Sciatic nerve (tissue), 2 donors: ENCODE data around the gene TBX10. TPM values are rescaled to one million over a fixed set of nuclear protein-coding genes. Genes with fewer than 3 reads are reported as not detected.
"Not testable (repeated sequence)": the region's sequence is repeated elsewhere in the genome, so short reads cannot be mapped to it uniquely, and the experiment has no call there.

Experiments
- ATAC-seq: fragments of 200-7000 bp; cut with Tn5 transposase; one replicate; pipeline ENCODE4 v1.9.1; 2020; ENCODE audit warnings: mild to moderate bottlenecking, moderate library complexity
- DNase-seq: peaks from one replicate; pipeline ENCODE4 v3.0.0-alpha.2; 2020; ENCODE audit warnings: low spot score
- intact Hi-C: fragments of 100-400 bp; cut with DNase I; formaldehyde crosslinking; loops from one replicate; pipeline ENCODE4 v1.14.2; 2022
- total RNA-seq: library from RNA; stranded (reverse); fragmentation: NEBNext Ultra II Directional; extraction: Animal tissue kit (Norgen Biotek cat#: 25700); gene quantifications from one replicate; pipeline ENCODE4 v1.2.1, GENCODE V29; 2021
- donor health status: DM: no; HTN: no; CAD: no.
- donor health status: DM: no; HTN: no; CAD: no.

TBX10 gene
- total RNA-seq, 1 donor from 2014 or later = not detected

GRCh38 chr11:67648796-67649613 is 9.4 kb upstream of the TBX10 start:
- intact Hi-C loops = no loop called here
- peak; percentile 7 for ATAC-seq
- peak; percentile 63 for DNase-seq

DNA sequence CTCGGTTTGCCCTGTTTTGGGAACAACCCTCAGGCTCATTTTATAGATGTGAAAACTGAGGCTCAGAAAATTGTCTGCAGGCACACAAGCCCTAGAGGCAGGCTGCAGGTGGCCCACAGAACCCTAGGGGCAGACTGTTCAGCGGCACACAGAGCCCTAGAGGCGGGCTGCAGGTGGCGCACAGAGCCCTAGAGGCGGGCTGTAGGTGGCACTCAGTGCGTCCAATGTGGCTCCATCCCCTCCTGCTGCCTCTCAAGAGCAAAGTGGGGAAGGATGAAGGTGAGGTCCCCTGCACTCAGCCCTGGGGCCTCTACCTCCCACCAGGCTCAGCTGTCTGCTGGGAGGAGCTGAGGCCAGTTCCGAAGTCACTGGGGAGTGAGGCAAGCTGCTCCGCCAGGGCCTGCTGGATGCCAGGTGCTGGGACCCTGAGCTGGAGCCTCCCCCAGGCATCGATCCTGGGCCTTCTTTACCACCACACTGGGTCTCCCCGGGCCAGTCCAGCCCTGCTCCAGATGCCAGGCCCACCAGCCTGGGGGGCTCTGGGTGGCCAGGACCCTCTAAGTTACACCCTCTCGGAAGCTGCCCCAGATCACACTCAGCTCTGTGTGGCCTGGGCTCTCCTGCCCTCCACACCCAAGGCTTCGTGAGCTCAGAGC is 8.7 kb upstream of the TBX10 start:
- no peak for DNase-seq
- ATAC-seq = no peak
- intact Hi-C loops = no loop called here

DNA sequence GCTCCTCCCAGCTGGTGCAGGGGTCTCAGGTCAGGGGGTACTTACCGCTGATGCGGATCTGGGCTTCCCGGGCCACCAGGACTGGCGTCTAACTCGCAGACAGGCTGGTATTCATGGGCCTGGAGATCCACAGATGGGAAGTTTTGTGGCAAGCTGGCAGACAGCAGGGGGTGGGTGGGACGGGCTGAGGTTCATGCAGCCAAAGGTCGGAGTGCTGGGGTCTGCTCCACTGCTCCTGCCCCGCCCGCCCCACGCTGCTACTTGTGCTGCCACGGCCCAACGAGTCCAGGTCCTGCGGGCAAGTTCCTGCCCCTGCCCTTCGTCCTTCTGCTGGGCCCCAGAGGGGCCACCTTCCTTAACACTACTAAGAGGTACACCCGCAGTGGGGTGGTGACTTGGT is 7.9 kb upstream of the TBX10 start:
- intact Hi-C loops = no loop called here
- no peak for DNase-seq

DNA sequence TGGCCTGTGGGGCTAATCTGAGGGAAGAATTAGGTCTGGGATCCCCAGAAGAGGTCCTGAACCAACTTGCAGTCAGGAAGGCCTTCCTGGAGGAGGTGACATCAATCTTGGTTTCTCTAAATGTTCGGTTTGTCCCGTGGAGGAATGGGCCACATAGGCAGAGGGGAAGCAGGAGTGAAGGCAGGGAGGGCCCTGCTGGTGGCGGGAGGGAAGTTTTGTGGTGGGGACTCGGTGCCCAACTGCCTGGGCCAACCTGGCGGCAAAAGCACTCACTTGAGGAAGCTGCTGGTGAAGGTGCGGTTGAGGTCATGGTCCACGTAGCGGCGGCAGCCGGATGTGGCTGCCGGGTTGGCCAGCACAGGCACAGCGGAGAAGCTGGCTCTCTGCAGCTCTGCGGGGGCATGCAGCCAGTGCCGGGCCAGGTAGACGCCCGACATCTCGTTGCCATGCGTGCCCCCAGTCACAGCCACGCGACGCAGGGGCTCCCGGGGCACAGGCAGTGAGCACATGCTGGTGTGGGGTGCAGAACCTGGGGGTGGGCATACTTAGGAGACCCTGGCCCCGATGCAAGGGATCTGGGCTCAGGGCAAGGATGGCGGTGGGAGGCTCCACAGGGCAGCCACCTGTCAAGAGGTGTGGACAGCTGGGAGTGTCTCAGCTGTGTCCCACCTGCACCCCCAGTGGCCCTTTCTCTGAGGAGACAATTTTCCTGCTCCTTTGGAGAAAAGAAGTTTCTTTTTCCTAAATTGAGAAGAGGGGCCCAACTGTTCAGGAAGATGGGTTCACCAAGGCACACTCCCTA is 7.2 kb upstream of the TBX10 start:
- intact Hi-C loops = no loop called here
- ATAC-seq (no peak), DNase-seq (no peak)

More for the DNA sequence above, 7.9 kb upstream of the TBX10 start:
- ATAC-seq = no peak

DNA sequence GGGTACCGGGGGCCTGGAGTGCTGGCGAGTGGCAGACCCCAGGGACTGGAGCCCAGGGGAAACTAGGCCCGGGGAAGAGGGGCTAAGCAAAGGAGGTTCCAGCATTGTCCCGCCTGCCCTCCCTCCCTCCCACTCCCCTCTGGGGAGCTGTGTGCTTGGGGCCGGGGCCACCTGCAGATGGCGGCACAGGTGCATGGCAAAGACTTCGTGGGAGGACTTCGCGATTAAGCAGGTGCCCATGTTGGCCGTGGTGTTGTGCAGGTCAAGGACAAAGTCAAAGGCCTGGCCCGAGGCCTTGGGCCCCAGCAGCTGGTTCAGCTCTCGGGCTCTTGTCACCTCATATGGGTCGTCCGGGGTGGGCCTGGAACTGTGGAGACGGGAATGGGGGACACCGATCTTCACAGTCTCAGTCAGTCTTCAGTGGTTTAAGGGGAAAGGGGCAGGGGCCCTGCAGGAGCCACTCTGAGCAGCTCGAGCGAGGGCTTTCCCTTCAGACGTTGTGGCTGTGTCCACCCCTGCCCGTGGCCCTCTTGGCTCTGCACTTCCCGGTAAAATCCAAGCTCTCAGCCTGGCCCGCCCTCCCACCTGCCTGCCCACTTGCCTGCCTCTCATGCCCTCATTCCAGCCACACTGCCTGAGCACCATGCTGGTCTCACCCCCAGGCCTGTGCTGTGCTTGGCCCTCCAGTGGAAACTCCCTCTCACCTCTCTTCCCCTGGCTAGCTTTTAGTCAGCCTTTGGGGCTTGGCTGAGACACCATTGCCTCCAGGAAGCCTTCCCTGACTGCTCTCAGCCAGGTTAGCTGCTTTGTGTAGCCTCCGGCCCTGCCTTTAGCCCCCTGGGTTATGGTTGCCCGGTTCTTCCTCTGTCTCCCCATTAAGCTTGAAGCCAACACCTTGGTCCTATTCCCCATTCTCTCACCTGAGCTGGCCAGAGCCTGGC is 6.2 kb upstream of the TBX10 start:
- no peak for ATAC-seq
- intact Hi-C loops = no loop called here
- DNase-seq = no peak

DNA sequence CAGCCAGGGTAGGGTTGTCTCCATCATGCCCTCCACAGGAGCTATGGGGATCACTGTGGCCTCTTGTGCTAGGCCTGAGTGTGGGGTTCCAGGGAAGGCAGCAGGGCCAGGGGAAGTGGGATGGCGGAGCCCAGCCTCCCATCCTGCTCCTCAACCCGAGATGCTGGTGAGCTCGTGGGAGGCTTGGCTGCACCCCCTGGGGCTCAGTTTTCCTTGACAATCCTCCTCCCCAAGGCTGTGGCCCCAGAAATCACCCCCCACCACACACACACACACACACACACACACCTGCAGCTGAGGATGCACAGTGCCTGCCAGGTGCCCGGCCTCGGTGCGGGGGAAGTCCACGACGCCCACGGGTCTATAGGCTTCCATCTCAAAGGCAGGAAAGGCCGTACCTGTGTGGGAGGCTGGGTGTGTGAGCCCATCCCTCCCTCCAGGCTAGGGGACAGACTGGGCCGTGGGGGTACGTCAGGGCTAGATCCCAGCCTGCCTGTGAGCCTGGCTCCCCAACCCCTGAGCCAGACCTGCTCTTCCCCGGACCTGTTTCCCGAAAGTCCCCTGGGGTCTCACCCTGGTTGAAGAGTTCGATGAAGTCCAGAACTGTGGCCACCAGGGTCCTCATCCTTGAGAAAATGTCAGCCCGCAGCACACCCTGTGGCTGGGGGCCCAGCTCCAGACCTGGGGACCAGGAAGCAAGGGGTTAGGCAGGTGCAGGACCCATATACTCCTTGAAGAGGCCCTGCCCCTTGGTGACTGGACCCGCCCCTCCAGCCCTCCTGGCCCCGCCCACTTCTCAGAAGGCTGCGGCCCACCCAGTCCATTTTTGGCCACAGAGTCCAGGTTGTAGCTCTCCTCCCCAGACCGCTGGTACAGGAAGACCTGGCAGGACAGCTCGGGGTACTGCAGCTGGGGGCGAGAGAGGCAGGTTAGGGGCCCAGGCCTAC is 5.2 kb upstream of the TBX10 start:
- intact Hi-C loops = no loop called here
- DNase-seq (peak; percentile 53), ATAC-seq (no peak)

- no peak for DNase-seq
- no peak for ATAC-seq
- intact Hi-C loops = no loop called here
Observed at GRCh38 chr11:67644042-67644441, 4.5 kb upstream of the TBX10 start.

GRCh38 chr11:67642173-67643120 is 2.9 kb upstream of the TBX10 start:
- ATAC-seq (no peak), DNase-seq (no peak)
- intact Hi-C loops = no loop called here

DNA sequence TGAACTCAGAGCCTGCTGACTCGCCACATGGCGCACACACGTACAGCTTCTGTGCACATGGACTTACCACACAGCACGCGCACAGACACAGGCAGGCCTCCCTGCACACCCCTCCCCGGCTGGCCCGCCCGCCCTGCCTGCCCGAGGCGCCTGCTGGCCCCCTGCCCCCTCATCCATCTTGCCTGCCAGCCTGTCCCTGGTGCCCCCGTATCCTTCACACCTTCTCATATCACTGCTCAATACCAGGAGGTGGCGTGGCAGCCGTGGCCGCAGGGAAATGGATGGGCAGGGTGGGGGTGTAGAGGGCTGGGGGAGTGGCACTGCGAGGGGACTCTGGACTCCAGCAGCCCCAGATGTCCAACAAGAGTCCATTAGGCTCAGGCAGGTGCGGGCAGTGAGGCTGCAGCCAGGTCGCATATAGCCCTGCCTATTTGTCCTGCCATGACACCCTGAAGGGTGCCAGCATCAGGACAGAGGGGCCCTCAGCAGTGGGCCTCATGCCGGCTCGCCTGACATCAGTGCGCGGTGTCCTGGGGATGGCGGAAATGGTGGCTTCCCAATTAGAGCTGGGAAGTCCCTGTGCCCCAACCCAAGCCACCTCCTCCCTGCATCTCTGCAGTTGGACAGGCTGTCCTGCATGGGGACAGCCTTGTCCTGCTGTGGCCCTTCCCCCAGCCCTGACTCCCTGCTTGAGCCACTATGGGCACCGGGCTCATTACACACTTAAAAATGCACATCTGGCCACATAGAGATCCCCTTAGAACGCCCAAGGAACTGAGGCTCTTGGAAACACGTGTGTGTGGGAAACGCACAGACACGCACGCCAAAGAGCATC is 2.0 kb upstream of the TBX10 start:
- ATAC-seq (no peak), DNase-seq (no peak)
- intact Hi-C loops = no loop called here

GRCh38 chr11:67640758-67641337 is 1.3 kb upstream of the TBX10 start:
- intact Hi-C loops = no loop called here
- ATAC-seq (no peak), DNase-seq (no peak)

- ATAC-seq = peak; percentile 80
- DNase-seq = peak; percentile 79
- intact Hi-C loops = no loop called here
Observed at GRCh38 chr11:67640021-67640757, 626 bp upstream of the TBX10 start.

DNA sequence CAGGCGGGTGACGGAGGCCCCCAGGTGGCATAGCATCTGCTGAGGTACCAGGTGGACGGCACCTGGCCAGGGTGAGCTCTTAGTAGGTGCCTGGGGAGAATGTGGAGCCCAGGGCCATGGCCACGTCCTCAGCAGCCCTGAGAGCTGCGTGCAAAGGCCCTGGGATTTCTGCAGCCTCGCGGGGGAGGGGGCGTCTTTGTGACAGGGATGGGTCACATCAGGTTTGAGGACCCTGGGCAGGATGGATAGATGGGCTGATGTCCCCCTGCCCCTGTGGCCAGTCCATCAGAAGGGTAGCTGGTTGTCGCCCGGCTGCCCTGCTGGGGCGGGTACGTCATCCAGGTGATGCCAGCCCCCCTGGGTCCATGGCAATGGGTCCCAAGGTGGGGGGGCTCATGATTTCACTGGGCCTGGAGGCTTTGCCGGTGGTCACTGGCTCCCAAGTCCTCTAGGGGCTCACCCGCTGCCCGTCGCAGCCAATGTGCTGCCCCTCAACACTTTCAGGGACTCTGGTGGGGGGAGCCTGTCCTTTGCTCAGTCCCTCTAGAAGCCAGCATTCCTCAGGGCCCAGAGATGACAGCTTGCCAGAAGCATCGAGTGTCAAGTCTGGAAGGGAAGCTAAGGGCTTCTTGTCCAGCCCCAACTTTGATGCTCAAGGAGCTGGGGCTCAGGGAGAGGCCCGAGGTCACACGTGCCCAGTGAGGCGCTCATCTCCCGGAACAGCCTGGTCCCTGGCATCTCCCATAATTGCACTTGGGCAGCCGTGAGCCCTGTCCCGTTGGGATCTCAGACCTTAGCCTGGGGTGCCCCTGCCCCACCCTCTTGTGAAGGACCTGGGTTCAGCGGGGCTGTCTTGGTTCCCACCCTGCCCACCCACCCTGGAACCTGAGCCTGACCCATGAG is 777 bp downstream of the TBX10 start:
- DNase-seq (no peak), ATAC-seq (no peak)
- intact Hi-C loops = no loop called here

- intact Hi-C loops, ATAC-seq, DNase-seq: not testable (repeated sequence)
Observed at GRCh38 chr11:67637441-67637840, 2.1 kb downstream of the TBX10 start.

GRCh38 chr11:67636962-67637361 is 2.6 kb downstream of the TBX10 start:
- intact Hi-C loops = no loop called here
- DNase-seq (no peak), ATAC-seq (no peak)
